HFFc6 (cell line): ENCODE results near the gene GORASP1. TPM values are rescaled to one million over a fixed set of nuclear protein-coding genes. Genes with fewer than 3 reads are reported as not detected.

Source experiments
- DNase-seq: peaks from one replicate; pipeline ENCODE4 v3.0.0-alpha.2; 2018
- H3K27ac Mint-ChIP-seq: 2 replicates; pipeline ENCODE4 v1.8.0; 2020; ENCODE audit warnings: mild to moderate bottlenecking, mixed read lengths
- H3K27me3 Mint-ChIP-seq: 2 replicates; pipeline ENCODE4 v1.8.0; 2021; ENCODE audit warnings: mild to moderate bottlenecking, moderate library complexity, mixed read lengths; ENCODE audit not compliant: insufficient read depth
- H3K36me3 Mint-ChIP-seq: 2 replicates; pipeline ENCODE4 v1.8.0; 2021; ENCODE audit warnings: low read depth, mixed read lengths
- H3K4me1 Mint-ChIP-seq: 2 replicates; pipeline ENCODE4 v1.8.0; 2020; ENCODE audit warnings: low read depth, mixed read lengths
- H3K4me3 Mint-ChIP-seq: 2 replicates; pipeline ENCODE4 v1.8.0; 2020; ENCODE audit warnings: mild to moderate bottlenecking, moderate library complexity, mixed read lengths
- H3K9me3 Mint-ChIP-seq: 2 replicates; pipeline ENCODE4 v1.8.0; 2020; ENCODE audit warnings: mild to moderate bottlenecking, mixed read lengths
- total RNA-seq, 6 experiments: library from RNA; stranded (reverse); fragmentation: NEBNext Ultra II Directional; extraction: Animal tissue kit (Norgen Biotek cat#: 25700); gene quantifications; 2 replicates in 1 of 6; 3 replicates in 5 of 6; pipeline ENCODE4 v1.2.3, GENCODE V29; 2021
- TF ChIP-seq, protein P1 (sequence below): fragments of 200-600 bp; sonication (generic); IDR thresholded peaks from 2 replicates; pipeline ENCODE4 v1.5.0; 2021; ENCODE audit warnings: antibody characterized with exemption, mild to moderate bottlenecking

GORASP1 gene
- total RNA-seq, 6 experiments from 2014 or later = 42.7 to 52.1 (median 47.0) TPM

DNA sequence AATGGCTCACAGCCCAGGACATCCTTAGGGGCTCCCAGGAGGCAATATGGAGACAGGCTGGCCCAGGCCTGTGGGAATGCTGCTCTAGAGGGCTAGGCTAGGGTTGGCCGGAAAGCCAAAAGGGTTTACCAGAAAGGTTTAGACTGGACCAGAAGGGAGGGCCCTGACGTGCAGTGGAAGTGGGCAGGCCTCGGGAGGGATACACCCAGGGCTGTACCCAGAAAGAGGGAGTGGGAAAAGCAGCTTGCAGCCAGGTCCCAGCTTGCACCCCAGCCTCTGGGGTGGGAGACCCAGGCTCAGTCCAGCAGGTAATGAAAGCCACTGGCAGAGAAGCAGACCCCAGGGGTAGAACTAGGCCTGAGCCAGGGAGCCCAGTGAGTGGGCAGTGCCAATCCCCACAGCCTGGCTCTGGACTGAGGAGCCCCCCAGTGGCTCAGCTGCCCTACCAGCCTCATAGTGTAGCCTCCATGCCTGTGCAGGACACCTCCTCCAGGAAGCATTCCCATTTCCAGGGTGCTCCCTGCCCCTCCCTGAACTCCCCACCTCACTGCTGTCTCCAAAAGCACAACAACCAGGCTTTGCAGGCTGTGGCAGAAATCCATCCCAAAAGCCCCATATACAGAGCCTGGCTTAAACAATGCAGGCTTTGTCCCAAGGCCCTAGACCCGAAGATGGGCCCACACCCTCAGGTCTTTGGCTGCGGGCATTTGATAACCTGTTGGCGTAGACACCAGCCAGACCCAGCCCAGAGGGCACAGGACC is 3.5 kb downstream of the GORASP1 start:
- TF ChIP-seq, protein P1, sequence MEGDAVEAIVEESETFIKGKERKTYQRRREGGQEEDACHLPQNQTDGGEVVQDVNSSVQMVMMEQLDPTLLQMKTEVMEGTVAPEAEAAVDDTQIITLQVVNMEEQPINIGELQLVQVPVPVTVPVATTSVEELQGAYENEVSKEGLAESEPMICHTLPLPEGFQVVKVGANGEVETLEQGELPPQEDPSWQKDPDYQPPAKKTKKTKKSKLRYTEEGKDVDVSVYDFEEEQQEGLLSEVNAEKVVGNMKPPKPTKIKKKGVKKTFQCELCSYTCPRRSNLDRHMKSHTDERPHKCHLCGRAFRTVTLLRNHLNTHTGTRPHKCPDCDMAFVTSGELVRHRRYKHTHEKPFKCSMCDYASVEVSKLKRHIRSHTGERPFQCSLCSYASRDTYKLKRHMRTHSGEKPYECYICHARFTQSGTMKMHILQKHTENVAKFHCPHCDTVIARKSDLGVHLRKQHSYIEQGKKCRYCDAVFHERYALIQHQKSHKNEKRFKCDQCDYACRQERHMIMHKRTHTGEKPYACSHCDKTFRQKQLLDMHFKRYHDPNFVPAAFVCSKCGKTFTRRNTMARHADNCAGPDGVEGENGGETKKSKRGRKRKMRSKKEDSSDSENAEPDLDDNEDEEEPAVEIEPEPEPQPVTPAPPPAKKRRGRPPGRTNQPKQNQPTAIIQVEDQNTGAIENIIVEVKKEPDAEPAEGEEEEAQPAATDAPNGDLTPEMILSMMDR = no peak
- Mint-ChIP-seq H3K27ac (no peak overlapping the region; the same call in 1 of the 2 replicates), H3K4me1 (peaks cover 37% of the 10 kb centered on the region), H3K4me3 (no peak overlapping the region), H3K36me3 (no peaks in the 10 kb centered on the region; the same call in 1 of the 2 replicates), H3K9me3 (no peaks in the 10 kb centered on the region), H3K27me3 (no peaks in the 10 kb centered on the region; the same call in 1 of the 2 replicates)
- DNase-seq = no peak

DNA sequence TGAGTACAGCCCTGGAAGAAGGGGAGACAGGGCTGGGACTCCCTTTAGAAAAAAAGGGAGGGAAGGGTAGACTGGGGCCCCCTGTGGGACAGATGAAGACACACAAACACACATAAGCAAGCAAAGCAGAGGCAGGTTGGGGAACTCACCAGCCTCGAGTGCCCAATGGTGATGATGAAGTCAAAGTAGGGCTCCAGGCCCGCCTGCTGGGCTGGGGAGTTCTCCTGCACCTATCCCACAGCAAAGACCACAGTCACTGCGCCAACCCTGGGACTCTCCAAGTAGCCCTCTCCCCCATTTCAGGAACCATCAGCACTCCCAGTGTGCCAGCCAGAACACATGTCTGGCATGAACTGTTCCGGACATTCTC is 4.1 kb downstream of the GORASP1 start:
- Mint-ChIP-seq H3K36me3 (no peaks in the 10 kb centered on the region; the same call in 1 of the 2 replicates), H3K9me3 (no peaks in the 10 kb centered on the region), H3K27me3 (no peaks in the 10 kb centered on the region; the same call in 1 of the 2 replicates), H3K27ac (peak overlapping the region; percentile 33; the same call in 1 of the 2 replicates), H3K4me3 (no peak overlapping the region), H3K4me1 (peaks cover 31% of the 10 kb centered on the region)
- TF ChIP-seq, protein P1 = peak; percentile 27; the same call in 1 of the 2 replicates
- DNase-seq = no peak

DNA sequence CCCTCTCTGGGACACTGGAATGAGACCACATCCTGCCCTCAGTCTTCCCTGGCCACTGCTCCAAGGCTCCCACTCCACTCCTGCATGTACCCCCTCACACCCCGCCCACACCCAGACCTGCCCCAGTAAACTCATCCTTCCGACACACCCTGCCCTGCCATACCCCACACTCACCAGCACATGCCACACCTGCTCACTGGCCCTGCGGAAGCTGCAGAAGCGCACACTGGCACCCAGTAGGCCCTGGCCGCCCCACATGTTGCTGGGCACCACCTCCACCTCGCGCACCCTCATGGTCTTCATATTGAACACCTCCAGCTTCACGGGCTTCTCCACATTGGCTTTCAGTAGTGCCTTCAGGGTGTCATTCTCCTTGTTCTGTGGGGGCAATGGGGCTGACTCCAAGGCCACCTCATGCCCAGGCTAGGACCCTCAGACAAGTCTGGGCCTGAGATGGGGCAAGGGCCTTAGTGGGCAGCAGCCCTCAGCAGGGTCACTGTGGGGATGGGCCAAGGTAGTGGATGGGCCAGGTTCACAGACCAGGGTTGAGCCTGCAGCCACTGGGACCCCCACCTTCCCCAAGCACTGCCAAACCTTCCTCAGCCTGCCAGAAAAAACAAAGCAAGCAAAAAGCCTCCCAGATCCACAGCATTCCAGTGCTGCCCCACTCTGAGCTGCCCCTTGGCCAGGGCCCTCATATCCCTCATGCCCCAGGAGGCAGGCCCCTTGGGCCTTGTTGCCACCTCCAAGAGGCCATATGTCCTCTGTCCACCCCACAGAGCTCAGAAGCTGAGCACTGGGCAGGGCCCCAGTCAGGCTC is 4.7 kb downstream of the GORASP1 start:
- no peak for DNase-seq
- Mint-ChIP-seq H3K9me3 (no peaks in the 10 kb centered on the region), H3K27me3 (no peaks in the 10 kb centered on the region; the same call in 1 of the 2 replicates), H3K4me1 (peaks cover 25% of the 10 kb centered on the region), H3K27ac (peak overlapping the region; percentile 33), H3K36me3 (no peaks in the 10 kb centered on the region; the same call in 1 of the 2 replicates), H3K4me3 (no peak overlapping the region)
- TF ChIP-seq, protein P1 = no peak

DNA sequence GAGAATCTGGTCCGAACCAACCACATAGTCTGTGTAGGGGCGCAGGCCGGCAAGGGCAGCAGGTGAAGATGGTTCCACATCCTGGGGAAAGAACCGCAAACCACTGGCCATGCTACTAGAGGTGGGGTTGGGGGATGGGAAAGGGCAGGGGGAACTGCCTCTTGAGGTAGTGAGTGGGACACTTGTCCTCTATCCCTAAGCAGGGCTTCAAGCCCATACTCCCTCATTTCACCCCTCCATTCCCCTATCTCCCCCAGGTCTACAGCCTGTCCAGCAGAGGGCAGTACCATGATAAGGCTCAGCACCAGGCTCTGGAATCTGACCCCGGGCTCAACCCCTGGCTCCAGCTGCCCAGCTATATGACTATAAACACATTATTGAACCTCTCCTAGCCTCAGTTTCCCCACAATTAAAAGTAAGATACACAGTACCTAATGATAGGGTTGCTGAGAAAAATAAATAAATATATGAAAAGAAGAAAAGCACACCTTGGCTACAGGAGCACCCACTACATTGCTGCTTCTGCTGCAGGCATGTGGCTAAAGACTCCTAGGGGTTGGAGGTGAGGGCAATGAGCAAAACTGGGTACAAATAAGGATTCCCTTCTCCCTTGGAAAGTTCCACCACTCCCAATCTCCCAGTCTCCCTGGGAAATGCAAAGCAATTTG is 6.3 kb downstream of the GORASP1 start:
- DNase-seq = peak; percentile 30
- no peaks in the 10 kb centered on the region for H3K9me3 Mint-ChIP-seq
- no peaks in the 10 kb centered on the region; the same call in 1 of the 2 replicates for H3K36me3 Mint-ChIP-seq
- TF ChIP-seq, protein P1 = peak; percentile 88
- H3K4me3 Mint-ChIP-seq = no peak overlapping the region
- H3K27ac Mint-ChIP-seq = no peak overlapping the region
- H3K27me3 Mint-ChIP-seq = no peaks in the 10 kb centered on the region; the same call in 1 of the 2 replicates
- peaks cover 18% of the 10 kb centered on the region for H3K4me1 Mint-ChIP-seq

DNA sequence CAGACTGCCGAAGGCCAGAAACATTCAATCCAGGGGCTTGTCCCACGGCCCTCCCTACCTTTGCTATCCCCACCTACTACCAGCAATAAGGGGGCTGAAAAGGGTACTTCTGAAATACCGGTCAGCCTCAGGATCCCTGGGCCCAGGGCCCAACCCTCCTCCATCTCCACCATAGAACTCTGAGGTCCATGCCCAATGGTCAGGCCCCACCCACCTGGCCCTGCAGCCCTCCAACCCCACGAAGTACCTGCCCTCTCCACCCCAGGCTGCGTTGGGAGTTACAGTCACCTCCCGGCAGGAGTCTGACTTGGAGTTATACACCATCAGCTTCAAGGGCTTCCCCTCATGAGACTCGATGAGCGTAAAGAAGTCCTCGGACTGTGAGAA is 6.9 kb downstream of the GORASP1 start:
- H3K36me3 Mint-ChIP-seq = peaks cover 2% of the 10 kb centered on the region; the same call in 1 of the 2 replicates
- DNase-seq = no peak
- TF ChIP-seq, protein P1 = no peak
- no peak overlapping the region for H3K4me3 Mint-ChIP-seq
- H3K9me3 Mint-ChIP-seq = no peaks in the 10 kb centered on the region
- H3K4me1 Mint-ChIP-seq = peaks cover 11% of the 10 kb centered on the region
- no peak overlapping the region for H3K27ac Mint-ChIP-seq
- H3K27me3 Mint-ChIP-seq = no peaks in the 10 kb centered on the region; the same call in 1 of the 2 replicates
